SK-N-SH treated with all-trans-retinoic acid at 6 μM for 48 hours (cell line): ENCODE measurements around the gene FAM167B.

Source experiments
- ARNTL ChIP-seq: fragments of 450-650 bp; formaldehyde crosslinking; IDR thresholded peaks from 2 replicates; pipeline ENCODE4 v1.5.0; 2020; ENCODE audit warnings: low read depth, mild to moderate bottlenecking, moderate library complexity, borderline replicate concordance
- BACH2 ChIP-seq: fragments of 250-450 bp; sonication (Bioruptor Pico); IDR thresholded peaks from 2 replicates; pipeline ENCODE4 v1.9.0; 2021; ENCODE audit warnings: mild to moderate bottlenecking, borderline replicate concordance
- CSDC2 ChIP-seq: fragments of 250-450 bp; sonication (Bioruptor Pico); IDR thresholded peaks from 2 replicates; pipeline ENCODE4 v1.5.0; 2020; ENCODE audit warnings: mild to moderate bottlenecking, moderate library complexity
- ESRRG ChIP-seq: fragments of 250-450 bp; sonication (Bioruptor Pico); IDR thresholded peaks from 2 replicates; pipeline ENCODE4 v1.6.1; 2021; ENCODE audit warnings: mild to moderate bottlenecking
- GLIS3 ChIP-seq: fragments of 250-450 bp; sonication (Bioruptor Pico); IDR thresholded peaks from 2 replicates; pipeline ENCODE4 v1.5.0; 2020; ENCODE audit warnings: mild to moderate bottlenecking, moderate library complexity
- ISL1 ChIP-seq: fragments of 250-450 bp; sonication (Bioruptor Pico); IDR thresholded peaks from 2 replicates; pipeline ENCODE4 v2.1.2; 2022; ENCODE audit warnings: mild to moderate bottlenecking, moderate library complexity
- OSR1 ChIP-seq: fragments of 250-450 bp; sonication (Bioruptor Pico); IDR thresholded peaks from 2 replicates; pipeline ENCODE4 v1.8.0; 2022; ENCODE audit warnings: moderate library complexity, mild to moderate bottlenecking, inconsistent platforms
- SNAI2 ChIP-seq: fragments of 250-450 bp; sonication (Bioruptor Pico); IDR thresholded peaks from 2 replicates; pipeline ENCODE4 v1.5.0; 2020; ENCODE audit warnings: mild to moderate bottlenecking, moderate library complexity
- TCF4 ChIP-seq: fragments of 250-450 bp; sonication (Bioruptor Pico); IDR thresholded peaks from 2 replicates; pipeline ENCODE4 v1.8.0; 2021; ENCODE audit warnings: mild to moderate bottlenecking, moderate library complexity, borderline replicate concordance
- ZFP3 ChIP-seq: fragments of 250-450 bp; sonication (Bioruptor Pico); IDR thresholded peaks from 2 replicates; pipeline ENCODE4 v1.5.0; 2020; ENCODE audit warnings: mild to moderate bottlenecking, moderate library complexity
- ZFP30 ChIP-seq: fragments of 450-650 bp; formaldehyde crosslinking; IDR thresholded peaks from 2 replicates; pipeline ENCODE4 v1.5.0; 2022; ENCODE audit warnings: mild to moderate bottlenecking, moderate library complexity
- ZNF8 ChIP-seq: fragments of 450-650 bp; formaldehyde crosslinking; IDR thresholded peaks from 2 replicates; pipeline ENCODE4 v1.5.0; 2020; ENCODE audit warnings: mild to moderate bottlenecking, moderate library complexity
- TF ChIP-seq, protein P1 (sequence below): fragments of 250-450 bp; sonication (Bioruptor Pico); IDR thresholded peaks from 2 replicates; pipeline ENCODE4 v1.8.0; 2020; ENCODE audit warnings: mild to moderate bottlenecking, moderate library complexity, borderline replicate concordance
- TF ChIP-seq, protein P2 (sequence below): fragments of 250-450 bp; sonication (Bioruptor Pico); IDR thresholded peaks from 2 replicates; pipeline ENCODE4 v1.5.1; 2021; ENCODE audit warnings: mild to moderate bottlenecking, moderate library complexity

DNA sequence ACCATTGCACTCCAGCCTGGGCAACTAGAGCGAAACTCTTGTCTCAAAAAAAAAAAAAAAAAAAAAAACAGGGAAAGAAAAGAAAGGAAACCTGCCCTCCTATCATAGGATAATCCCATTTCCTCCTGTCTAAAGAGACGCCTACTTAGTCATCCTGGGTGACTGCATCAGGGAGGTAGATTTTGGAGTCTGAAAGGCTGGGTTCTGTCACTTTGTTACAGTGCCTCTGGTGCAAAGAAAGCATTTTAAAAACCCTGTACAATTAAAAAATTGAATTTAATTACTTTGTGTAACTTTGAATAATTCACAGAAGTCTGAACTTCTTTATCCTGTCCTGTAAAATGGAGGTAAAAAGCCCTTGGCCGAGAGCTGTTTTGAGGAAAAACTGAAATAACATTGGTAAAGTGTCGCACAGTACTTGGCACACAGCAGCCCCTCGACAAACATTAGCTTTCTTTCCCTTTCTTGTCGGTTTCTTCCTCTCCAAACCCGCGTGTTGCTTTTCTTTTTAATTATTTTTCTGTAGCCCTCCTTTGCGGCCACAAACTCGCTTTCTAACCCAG, 44.2 kb downstream of the FAM167B start:
- TF ChIP-seq ZNF8, result no peak
- no peak for TF ChIP-seq TCF4 (CRISPR knock-in tag)
- no peak for TF ChIP-seq BACH2
- TF ChIP-seq, protein P1, sequence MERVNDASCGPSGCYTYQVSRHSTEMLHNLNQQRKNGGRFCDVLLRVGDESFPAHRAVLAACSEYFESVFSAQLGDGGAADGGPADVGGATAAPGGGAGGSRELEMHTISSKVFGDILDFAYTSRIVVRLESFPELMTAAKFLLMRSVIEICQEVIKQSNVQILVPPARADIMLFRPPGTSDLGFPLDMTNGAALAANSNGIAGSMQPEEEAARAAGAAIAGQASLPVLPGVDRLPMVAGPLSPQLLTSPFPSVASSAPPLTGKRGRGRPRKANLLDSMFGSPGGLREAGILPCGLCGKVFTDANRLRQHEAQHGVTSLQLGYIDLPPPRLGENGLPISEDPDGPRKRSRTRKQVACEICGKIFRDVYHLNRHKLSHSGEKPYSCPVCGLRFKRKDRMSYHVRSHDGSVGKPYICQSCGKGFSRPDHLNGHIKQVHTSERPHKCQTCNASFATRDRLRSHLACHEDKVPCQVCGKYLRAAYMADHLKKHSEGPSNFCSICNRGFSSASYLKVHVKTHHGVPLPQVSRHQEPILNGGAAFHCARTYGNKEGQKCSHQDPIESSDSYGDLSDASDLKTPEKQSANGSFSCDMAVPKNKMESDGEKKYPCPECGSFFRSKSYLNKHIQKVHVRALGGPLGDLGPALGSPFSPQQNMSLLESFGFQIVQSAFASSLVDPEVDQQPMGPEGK (CRISPR knock-in tag), result no peak
- TF ChIP-seq SNAI2, result no peak
- no peak for TF ChIP-seq ZFP3 (CRISPR knock-in tag)
- TF ChIP-seq GLIS3, result no peak
- TF ChIP-seq ZFP30 (CRISPR knock-in tag), result no peak
- no peak for TF ChIP-seq OSR1 (CRISPR knock-in tag)
- TF ChIP-seq CSDC2 (CRISPR knock-in tag), result no peak
- TF ChIP-seq ISL1 (CRISPR knock-in tag), result no peak
- TF ChIP-seq ARNTL (CRISPR knock-in tag), result no peak
- no peak for TF ChIP-seq ESRRG (CRISPR knock-in tag)
- TF ChIP-seq, protein P2, sequence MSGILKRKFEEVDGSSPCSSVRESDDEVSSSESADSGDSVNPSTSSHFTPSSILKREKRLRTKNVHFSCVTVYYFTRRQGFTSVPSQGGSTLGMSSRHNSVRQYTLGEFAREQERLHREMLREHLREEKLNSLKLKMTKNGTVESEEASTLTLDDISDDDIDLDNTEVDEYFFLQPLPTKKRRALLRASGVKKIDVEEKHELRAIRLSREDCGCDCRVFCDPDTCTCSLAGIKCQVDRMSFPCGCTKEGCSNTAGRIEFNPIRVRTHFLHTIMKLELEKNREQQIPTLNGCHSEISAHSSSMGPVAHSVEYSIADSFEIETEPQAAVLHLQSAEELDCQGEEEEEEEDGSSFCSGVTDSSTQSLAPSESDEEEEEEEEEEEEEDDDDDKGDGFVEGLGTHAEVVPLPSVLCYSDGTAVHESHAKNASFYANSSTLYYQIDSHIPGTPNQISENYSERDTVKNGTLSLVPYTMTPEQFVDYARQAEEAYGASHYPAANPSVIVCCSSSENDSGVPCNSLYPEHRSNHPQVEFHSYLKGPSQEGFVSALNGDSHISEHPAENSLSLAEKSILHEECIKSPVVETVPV, result no peak
